ENCODE measurements around the gene ZBTB7A.
"Not testable (repeated sequence)": the region's sequence is repeated elsewhere in the genome, so short reads cannot be mapped to it uniquely, and the experiment has no call there.

ZBTB7A gene

GRCh38 chr19:3998667-3999412 is 67.9 kb downstream of the ZBTB7A start:
- H3K27ac ChIP-seq (ENCODE audit: low read length, poor library complexity, severe bottlenecking); H3K9me3 ChIP-seq (ENCODE audit: control insufficient read depth, low read length); H3K4me2 ChIP-seq (ENCODE audit: low read length, poor library complexity, severe bottlenecking); H2BK120ac ChIP-seq (ENCODE audit: low read depth, low read length); H3K23ac ChIP-seq (ENCODE audit: low read length in 2 of 2); H3K36me3 ChIP-seq (ENCODE audit: control insufficient read depth in 1 of 2, insufficient read depth in 2 of 2, low read depth in 1 of 2, low read length in 2 of 2); H2BK15ac ChIP-seq (ENCODE audit: low read depth, poor library complexity, severe bottlenecking); DNase-seq; H3K14ac ChIP-seq (ENCODE audit: low read length in 2 of 2); H3K18ac ChIP-seq (ENCODE audit: low read depth in 1 of 2, low read length in 2 of 2); H3K27me3 ChIP-seq (ENCODE audit: control insufficient read depth in 1 of 2, insufficient read depth in 1 of 2, low read length in 2 of 2); H4K8ac ChIP-seq (ENCODE audit: low read length); H3K79me1 ChIP-seq (replicated peaks; ENCODE audit: low read length, poor library complexity, severe bottlenecking); H2AK5ac ChIP-seq (ENCODE audit: low read length, severe bottlenecking); H3K4me1 ChIP-seq (ENCODE audit: control insufficient read depth, insufficient read depth, low read depth, low read length); H3K9ac ChIP-seq (ENCODE audit: low read length); H2BK5ac ChIP-seq (ENCODE audit: low read depth, low read length, poor library complexity, severe bottlenecking); H3K4me3 ChIP-seq (ENCODE audit: insufficient read depth in 1 of 2, low read depth in 1 of 2, low read length in 2 of 2); H2BK12ac ChIP-seq (ENCODE audit: low read length in 2 of 2); H4K91ac ChIP-seq (ENCODE audit: low read length); H2AFZ ChIP-seq (ENCODE audit: low read depth, low read length); H3K4ac ChIP-seq (ENCODE audit: low read depth in 1 of 2, low read length in 2 of 2): not testable (repeated sequence)
- WGBS = 85% methylated on average over 26 of the region's 29 CpGs

- no peak overlapping the region for H3K23ac ChIP-seq (ENCODE audit: low read length in 2 of 2)
- no peak overlapping the region for H3K4ac ChIP-seq (ENCODE audit: low read depth in 1 of 2, low read length in 2 of 2)
- 86% methylated on average over 4 of the region's 6 CpGs for WGBS
- H3K36me3 ChIP-seq (ENCODE audit: control insufficient read depth in 1 of 2, insufficient read depth in 2 of 2, low read depth in 1 of 2, low read length in 2 of 2) = no peaks in the 10 kb centered on the region
- no peak overlapping the region for H4K91ac ChIP-seq (ENCODE audit: low read length)
- no peaks in the 10 kb centered on the region for H3K79me1 ChIP-seq (replicated peaks; ENCODE audit: low read length, poor library complexity, severe bottlenecking)
- H2BK120ac ChIP-seq (ENCODE audit: low read depth, low read length) = no peak overlapping the region
- no peak overlapping the region for H2AK5ac ChIP-seq (ENCODE audit: low read length, severe bottlenecking)
- no peak overlapping the region for H2BK15ac ChIP-seq (ENCODE audit: low read depth, poor library complexity, severe bottlenecking)
- no peak for DNase-seq
- H3K9me3 ChIP-seq (ENCODE audit: control insufficient read depth, low read length) = no peaks in the 10 kb centered on the region
- H3K4me1 ChIP-seq (ENCODE audit: control insufficient read depth, insufficient read depth, low read depth, low read length) = peaks cover 6% of the 10 kb centered on the region
- H4K8ac ChIP-seq (ENCODE audit: low read length) = no peak overlapping the region
- H3K18ac ChIP-seq (ENCODE audit: low read depth in 1 of 2, low read length in 2 of 2) = no peak overlapping the region
- no peak overlapping the region for H3K4me3 ChIP-seq (ENCODE audit: insufficient read depth in 1 of 2, low read depth in 1 of 2, low read length in 2 of 2)
- H2BK12ac ChIP-seq (ENCODE audit: low read length in 2 of 2) = no peak overlapping the region
- no peak overlapping the region for H3K4me2 ChIP-seq (ENCODE audit: low read length, poor library complexity, severe bottlenecking)
- H2AFZ ChIP-seq (ENCODE audit: low read depth, low read length) = no peak overlapping the region
- no peak overlapping the region for H3K9ac ChIP-seq (ENCODE audit: low read length)
- no peaks in the 10 kb centered on the region for H3K27me3 ChIP-seq (ENCODE audit: control insufficient read depth in 1 of 2, insufficient read depth in 1 of 2, low read length in 2 of 2)
- H3K27ac ChIP-seq (ENCODE audit: low read length, poor library complexity, severe bottlenecking) = no peak overlapping the region
- no peak overlapping the region for H2BK5ac ChIP-seq (ENCODE audit: low read depth, low read length, poor library complexity, severe bottlenecking)
- H3K14ac ChIP-seq (ENCODE audit: low read length in 2 of 2) = no peak overlapping the region
Measured at GRCh38 chr19:3995607-3996006, 71.1 kb downstream of the ZBTB7A start.

Measured in mesenchymal stem cell (in vitro differentiated cells and primary cell).